Amniotic epithelial cell (primary cell): ENCODE data around the gene FOSB.

ENCODE experiments used
- DNase-seq: peaks from one replicate; pipeline ENCODE4 v3.0.0-alpha.2; 2010; ENCODE audit warnings: low read depth

FOSB gene

DNA sequence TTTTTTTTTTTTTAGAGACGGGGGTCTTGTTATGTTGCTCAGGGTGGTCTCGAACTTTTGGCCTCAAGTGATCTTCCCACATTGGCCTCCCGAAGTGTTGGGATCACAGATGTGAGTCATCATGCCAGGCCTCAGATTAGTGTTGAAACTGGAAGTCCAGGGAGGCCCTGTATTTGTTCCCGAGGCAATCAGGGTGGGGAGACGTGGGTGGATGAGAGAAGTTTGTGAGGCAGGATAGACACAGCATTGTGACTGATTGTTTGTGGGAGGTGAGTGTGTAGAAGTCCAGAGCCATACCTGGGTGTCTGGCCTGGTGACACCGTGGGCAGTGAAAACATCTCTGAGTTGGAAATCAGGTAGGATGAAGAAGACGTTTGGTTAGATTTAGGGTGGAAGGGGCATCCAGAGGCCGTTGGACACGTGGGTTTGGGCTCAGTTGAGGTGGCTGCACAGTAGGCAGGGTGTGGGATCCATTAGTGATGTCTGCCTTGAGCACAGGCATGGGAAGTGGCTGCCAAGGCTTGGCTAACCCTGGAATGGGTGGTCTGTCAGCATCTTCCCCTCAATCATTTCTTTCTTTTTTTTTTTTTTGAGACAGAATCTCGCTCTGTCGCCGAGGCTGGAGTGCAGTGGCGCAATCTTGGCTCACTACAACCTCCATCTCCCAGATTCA, 16.6 kb downstream of the FOSB start:
- peak; percentile 72 for DNase-seq

DNA sequence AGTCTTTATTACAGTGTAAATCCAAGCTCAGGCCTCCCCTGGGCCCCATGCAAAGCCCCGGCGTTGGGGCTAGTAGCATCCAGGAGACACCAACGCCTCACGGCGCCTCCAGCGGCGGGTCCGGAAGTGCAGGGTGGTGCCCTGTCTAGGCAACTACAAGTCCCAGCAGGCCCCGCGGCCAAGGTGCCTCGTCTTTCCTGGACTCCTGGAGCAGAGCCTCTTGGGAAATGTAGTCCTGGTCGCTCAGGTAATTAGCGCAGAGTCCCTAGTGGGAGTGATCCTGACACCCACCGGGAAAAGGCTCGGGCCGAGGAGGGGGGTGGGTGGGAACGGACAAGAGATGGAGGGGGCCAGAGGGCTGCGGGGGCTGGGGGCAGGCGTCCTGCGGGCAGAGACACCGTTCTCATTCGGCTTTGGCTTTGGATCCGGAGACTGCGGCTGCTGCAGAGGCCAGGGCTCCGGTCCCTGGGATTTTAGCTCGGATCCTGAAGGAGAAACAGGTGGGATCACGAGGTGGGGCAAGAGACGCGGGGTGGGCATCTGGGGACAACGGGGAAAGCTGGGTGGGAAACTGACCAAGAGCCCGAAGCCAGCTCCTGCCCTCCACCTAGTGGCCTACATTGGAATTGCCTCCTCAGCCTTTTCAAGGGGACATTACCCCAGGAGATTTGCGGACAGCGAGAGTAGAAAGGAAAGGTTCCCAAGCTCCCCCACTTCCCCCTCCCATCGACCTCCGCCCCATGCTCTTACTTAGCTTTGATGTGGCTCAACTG, 17.7 kb downstream of the FOSB start:
- DNase-seq = peak; percentile 92

- no peak for DNase-seq
These were observed 20.9 kb downstream of the FOSB start for GRCh38 chr19:45488708-45489107.

GRCh38 chr19:45489216-45489855, 21.5 kb downstream of the FOSB start:
- DNase-seq = no peak

- no peak for DNase-seq
These were observed 24.4 kb downstream of the FOSB start for GRCh38 chr19:45492137-45492626.

GRCh38 chr19:45492627-45493470, 25.1 kb downstream of the FOSB start:
- no peak for DNase-seq

DNA sequence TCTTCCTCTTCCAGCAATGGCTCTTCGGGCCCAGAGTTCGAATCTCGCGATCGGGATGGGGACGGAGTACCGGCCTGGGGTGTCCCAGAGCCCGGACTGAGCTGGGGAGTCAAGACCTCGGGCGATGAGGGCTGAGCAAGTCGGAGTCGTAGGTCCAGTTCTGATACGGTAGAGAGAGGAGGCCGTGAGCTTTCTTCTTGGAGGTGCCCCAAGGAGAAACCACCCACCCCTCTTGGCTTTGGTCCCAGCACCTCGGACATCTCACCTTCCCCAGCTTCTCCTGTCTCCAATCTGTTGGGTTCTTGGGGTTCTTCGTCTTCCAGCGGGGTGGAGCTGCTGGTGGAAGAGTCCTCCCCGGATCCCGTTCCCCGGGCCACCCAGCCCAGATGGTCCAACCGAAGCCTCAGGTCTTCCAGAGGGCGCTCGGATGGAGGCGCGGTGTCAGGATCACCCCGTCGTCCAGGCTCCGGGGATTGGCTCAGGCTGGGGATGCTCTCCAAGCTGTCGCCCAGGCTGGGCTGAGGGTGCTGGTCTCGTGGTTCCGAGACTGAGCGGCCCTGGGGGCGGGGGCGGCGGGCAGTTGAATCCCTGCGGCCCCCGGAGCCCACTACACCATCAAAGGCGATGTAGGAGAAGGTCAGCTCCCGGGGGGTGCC, 26.6 kb downstream of the FOSB start:
- DNase-seq = no peak

GRCh38 chr19:45495178-45495577, 27.4 kb downstream of the FOSB start:
- DNase-seq = no peak

GRCh38 chr19:45496349-45496953, 28.7 kb downstream of the FOSB start:
- DNase-seq = no peak

- DNase-seq = no peak
These were observed 30.0 kb downstream of the FOSB start for GRCh38 chr19:45497791-45498190.

DNA sequence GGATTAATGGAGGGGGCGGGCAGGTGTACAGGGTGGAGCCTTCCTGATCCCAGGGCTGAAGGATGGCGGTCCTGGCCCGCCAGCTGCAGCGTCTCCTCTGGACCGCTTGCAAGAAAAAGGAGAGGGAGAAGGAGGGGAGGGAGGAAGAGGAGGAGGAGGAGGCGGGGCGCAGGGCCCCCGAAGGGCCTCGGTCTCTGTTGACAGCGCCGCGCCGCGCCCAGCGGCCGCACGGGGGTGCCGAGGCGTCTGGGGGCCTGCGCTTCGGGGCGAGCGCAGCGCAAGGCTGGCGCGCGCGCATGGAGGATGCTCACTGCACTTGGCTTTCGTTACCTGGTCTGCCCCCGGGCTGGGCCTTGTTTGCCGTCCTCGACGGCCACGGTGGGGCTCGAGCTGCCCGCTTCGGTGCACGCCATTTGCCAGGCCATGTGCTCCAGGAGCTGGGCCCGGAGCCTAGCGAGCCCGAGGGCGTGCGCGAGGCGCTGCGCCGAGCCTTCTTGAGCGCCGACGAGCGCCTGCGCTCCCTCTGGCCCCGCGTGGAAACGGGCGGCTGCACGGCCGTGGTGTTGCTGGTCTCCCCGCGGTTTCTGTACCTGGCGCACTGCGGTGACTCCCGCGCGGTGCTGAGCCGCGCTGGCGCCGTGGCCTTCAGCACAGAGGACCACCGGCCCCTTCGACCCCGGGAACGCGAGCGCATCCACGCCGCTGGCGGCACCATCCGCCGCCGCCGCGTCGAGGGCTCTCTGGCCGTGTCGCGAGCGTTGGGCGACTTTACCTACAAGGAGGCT, 30.8 kb downstream of the FOSB start, which contains the start of gene PPM1N:
Gene PPM1N, plus strand, starts transcription at position 33 of the 785 bp plus-strand sequence. Its CDS starts 30 bp downstream, at position 63.
- DNase-seq = no peak

DNA sequence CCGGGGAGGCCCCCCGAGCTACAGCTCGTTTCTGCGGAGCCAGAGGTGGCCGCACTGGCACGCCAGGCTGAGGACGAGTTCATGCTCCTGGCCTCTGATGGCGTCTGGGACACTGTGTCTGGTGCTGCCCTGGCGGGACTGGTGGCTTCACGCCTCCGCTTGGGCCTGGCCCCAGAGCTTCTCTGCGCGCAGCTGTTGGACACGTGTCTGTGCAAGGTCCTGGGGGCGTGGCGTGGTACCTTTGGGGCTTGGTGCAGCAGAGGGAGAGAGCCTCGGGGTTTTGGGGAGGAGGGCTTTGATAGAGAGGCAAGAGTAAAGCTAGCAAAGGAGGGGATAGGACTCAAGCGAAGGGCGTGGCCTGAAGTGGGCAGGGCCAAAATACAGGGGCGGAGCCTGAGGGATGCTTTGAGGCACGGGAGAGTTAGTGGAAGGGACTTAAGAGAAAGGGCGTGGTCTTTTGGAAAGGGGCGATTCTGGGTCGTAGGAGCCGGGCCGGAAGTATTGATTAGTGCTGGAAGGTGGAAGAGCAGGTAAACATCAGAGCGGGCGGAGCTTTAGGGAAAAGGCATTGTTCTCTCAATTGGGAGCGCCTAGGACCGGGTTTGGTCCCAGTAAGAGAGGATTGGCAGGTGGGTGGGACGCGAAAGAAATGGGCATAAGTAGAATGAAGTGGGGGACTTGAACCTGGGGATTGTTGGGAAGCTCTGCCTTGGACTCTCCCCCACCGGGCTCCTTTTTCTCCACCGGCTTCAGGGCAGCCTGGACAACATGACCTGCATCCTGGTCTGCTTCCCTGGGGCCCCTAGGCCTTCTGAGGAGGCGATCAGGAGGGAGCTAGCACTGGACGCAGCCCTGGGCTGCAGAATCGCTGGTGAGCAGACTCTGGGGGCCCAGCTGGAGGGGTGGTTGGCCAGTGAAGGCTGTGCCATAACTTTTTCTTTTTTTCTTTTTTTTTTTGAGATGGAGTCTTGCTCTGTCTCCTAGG, 31.7 kb downstream of the FOSB start:
- DNase-seq = no peak

GRCh38 chr19:45500918-45501729, 33.3 kb downstream of the FOSB start:
- DNase-seq = no peak

- DNase-seq = no peak
These were observed 33.9 kb downstream of the FOSB start for GRCh38 chr19:45501730-45502014.

DNA sequence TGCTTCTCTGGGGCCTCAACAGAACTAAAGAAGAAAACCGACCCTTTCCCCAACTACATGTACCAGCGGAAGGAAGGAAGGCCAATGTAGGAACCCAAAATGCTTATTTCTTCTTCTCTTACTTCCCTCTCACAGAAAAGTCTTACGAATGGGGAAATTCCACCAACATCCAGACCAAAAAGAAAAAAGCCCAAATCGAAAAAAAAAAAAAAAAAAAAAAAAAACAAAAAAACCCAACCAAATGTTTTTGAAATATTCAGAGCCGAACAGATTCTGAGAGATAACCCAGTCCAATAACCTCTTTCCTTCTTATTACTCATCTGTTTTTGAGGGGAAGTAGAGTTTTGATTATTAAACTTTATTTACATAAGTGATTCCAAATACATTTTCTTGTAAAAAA, 34.3 kb downstream of the FOSB start:
- DNase-seq = no peak

DNA sequence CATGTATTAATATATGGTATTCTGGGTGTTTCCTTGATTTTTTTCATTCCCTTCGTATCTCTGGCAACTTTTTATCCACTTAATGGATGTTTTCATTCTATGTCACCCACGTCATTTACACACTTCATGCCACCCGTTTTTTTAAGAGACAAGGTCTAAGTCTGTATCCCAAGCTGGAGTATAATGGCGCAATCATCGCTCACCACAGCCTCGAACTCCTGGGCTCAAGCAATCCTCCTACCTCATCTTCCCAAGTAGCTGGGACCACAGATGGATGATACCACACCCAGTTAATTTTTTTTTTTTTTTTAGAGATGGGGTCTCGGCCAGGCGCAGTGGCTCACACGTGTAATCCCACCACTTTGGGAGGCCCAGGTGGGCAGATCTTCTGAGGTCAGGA, 36.1 kb downstream of the FOSB start:
- DNase-seq = no peak

DNA sequence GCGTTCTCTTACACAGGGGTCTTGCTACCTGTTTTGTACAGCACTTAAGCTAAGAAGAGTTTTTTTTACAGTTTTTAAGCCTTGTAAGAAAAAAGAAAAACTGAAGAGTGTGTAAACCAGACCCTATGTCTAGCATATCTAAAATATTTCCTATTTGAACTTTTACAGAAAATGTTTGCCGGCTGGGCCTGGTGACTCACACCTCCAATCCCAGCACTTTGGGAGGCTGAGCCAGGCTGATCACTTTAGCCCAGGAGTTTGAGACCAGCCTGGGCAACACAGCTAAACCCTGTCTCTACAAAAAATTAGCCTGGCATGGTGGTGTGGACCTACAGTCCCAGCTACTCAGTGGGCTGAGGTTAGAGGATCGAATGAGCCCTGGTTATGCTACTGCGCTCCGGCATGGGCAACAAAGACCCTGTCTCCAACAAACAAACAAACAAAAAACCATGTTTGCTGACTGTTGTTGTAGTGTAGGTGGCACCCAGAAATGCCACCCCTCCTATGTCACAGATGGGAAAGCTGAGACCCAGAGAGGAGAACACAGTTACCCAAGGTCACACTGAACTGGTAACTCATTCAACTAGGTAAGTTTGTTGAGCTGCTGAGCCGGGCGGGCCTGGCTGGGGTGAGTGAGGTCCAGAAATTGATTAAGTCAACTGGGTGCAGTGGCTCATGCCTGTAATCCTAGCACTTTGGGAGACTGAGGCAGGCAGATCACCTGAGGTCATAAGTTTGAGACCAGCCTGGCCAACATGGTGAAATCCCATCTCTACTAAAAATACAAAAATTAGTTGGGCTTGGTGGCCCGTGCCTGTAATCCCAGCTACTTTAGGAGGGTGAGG, 37.6 kb downstream of the FOSB start:
- DNase-seq = no peak

DNA sequence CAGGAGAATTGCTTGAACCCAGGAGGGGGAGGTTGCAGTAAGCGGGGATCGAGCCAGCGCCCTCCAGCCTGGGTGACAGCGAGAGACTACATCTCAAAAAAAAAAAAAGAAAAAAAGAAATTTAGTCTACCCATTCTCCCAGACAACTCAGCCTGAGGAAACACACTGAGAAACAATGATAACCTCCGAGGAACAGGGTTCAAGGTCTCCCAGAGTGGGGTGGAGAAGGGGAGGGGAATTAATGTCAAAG, 38.1 kb downstream of the FOSB start:
- no peak for DNase-seq
